ELR (cell line): ENCODE measurements around the gene FTCD.
A peak's percentile ranks its signal among the peaks of the same experiment; 100 is the strongest.
"Not testable (repeated sequence)": the region's sequence is repeated elsewhere in the genome, so short reads cannot be mapped to it uniquely, and the experiment has no call there.

ENCODE experiments used
- DNase-seq: peaks from one replicate; pipeline ENCODE4 v3.0.0-alpha.2; 2015; ENCODE audit warnings: low read depth

Gene FTCD

DNA sequence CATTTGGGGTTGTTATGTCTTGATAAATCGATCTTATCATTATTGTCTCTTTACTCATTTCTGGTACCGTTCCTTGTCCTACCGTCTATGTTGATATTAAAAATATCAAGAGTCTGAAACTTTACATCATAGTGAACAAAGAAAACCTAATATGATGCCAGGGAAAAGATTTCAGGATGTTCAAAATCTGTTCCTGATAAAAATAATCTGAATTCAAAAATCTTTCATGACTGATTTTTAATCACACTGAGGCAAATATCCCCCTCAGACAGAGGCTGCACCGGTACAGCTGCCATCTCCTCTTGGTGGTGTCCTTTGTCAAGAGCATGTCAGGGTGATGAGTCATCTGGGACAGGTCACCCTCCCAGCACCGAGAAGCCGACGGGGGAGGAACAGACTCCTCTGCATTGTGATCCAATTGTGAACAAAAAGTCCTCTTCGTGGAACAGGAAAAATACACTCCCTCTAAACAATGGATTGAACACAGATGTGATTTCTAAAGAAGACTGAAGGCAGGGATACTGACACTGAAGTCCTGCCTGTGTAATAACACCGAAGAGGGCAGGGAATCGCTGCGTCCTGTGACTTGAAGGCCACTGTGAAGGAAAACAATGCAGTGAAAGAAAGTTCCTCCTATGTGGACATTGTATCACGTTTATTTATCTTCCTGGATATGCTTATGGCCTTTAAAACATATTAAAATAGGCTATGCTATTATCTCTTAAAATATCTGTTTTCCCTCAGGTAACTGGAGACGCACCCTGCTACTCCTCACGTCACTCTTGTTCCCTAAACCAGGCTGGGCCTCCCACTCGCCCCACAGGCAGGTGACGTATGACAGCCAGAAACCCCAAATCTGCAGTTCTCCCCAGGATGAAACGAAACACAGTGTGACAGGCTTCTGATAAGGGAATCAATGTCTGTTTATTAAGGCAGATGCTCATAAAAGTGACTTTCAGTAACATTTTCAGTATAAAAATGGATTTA, 33.1 kb upstream of the FTCD start:
- peak; percentile 78 for DNase-seq

DNA sequence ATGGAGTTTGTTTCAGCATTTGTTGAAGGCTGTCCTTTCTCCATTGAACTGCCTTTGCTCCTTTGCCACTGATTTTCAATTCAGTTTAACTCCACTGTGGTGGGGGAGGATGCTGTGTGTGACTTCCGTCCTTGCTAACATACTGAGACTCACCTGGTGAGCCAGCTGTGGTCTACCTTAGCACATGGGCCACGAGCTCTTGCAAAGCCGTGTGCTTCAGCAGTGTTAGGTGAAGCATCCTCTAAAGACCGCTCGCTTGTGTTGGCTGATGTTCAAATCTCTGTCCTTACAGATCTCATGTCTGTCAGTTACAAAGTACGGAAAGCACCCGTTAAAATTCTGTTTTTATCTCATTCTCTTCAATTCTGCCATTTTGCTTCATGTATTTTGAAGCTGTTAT, 32.4 kb upstream of the FTCD start:
- no peak for DNase-seq

DNA sequence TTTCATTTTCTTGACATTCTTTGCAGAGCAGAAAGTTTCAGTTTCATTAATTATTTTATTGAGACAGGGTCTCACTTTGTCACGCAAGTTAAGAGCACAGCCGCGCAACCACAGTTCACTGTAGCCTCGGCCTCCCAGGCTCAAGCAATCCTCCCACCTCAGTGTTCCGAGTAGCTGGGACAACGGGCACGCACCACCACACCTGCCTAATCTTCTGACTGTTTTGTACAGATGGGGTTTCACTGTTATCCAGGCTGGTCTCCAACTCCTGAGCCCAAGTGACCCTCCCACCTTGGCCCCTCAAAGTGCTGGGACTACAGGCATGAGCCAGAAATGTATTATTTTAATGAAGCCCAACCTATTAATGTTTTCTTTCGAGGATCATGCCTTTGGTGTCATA, 31.9 kb upstream of the FTCD start:
- no peak for DNase-seq

DNA sequence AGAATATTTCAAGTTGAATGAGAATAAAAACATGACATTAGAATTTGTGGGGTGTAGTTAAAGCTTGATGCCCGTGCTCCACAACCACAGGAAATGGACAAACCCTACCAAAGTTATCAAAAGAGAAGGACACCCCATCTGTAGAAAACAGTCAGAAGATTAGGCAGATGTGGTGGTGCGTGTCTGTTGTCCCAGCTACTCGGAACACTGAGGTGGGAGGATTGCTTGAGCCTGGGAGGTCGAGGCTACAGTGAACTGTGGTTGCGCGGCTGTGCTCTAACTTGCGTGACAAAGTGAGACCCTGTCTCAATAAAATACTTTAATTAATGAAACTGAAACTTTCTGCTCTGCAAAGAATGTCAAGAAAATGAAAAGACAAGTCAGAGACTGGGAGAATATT, 30.3 kb upstream of the FTCD start:
- no peak for DNase-seq

DNA sequence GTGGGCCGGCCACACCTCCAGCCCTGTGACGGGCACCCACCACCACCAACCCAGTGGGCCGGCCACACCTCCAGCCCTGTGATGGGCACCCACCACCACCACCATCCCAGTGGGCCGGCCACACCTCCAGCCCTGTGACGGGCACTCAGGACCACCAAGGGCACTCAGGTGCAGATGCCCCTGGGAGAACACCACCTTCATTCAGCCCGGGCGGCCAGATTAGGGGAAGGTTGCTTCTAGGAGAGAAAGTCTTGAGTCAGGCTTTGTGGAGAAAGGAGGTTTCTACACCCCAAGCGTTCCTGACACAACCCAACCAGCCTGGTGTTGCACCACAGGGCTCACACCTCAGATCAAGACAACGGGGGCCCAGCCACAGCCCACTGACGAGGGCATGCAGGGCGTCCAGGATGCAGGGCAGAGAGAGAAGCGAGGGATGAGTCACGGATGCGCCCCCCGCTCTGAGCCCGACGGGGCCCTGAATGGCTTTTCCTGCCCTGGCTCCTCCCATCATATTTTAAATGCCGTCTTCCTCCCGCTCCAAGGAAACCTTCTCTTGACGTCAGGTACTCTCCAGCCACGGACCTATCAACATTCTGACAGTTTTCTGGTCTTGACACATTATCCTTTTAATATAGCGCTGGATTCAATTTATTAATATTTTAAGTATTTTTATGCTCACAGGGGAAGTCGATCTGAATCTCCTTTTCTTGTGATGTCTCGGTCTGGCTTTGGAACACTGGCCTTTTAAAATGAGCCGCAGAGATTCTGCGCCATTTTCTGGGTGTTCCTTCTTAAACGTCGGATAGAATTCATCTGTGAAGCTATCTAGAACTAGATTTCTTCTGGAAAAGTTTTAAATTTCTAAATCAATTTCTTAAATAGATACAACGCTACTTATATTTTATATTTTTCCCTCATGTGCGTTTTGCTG, 29.5 kb upstream of the FTCD start:
- DNase-seq, result peak; percentile 68

GRCh38 chr21:46183910-46184624, 28.7 kb upstream of the FTCD start, which contains the start of gene SPATC1L:
Gene SPATC1L, minus strand, starts transcription at chr21:46184459. Its CDS starts 1,643 bp downstream, at chr21:46182816.
- DNase-seq, result peak; percentile 68

GRCh38 chr21:46183337-46183909, 28.0 kb upstream of the FTCD start:
- not testable (repeated sequence) for DNase-seq

- no peak for DNase-seq
Observed at GRCh38 chr21:46182548-46183336, 27.4 kb upstream of the FTCD start.

GRCh38 chr21:46181953-46182547, 26.7 kb upstream of the FTCD start:
- DNase-seq, result no peak

DNA sequence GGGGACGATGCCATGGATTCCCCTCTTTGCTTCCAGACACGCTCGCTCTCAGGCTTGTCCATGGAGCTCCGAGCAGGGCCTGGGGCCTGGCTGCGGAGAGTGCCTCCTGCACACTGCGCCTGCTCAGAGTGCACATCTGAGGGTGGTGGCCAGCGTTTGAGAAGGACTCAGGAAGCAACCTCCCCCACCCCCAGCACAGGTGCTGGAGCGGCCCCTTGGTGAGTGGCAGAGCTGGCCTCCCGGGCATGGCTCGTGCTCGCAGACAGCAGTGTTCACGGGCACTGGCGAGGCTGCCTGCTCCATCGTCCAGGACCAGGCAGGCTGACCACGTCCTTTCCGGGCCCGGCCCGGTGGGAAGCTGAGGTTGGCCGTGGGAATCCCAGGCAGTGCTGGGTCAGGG, 26.1 kb upstream of the FTCD start:
- no peak for DNase-seq

GRCh38 chr21:46180778-46181391, 25.5 kb upstream of the FTCD start:
- no peak for DNase-seq

DNA sequence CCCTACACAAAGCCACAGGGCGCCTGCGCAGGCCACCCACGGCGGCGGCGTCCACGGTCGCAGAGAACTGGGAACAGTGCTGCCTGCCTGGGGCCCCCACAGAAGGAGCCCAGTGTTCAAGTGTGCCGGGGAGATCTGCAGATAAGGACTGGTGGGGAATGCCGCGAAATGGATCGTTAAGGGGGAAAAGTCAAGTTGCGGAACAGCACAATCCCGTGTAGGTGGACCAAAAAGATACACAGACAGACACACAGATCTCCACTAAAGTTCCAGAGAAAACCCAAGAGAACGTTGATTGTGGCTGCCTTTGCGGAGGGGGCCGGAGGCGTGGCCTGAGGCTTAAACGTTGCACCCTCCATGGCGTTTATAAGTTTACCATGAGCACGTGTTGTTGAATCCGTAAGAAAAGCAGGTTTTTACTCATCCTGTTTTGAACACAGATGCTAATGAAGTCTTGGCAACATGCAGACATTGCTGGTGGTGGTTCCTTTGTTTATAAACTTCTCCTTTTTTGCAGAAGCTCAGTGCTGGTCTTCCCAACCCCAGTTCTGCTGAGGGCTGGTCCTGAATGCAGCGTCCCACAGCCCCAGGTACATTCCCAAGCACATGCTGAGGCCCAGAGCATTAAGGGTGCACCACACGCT, 24.8 kb upstream of the FTCD start:
- no peak for DNase-seq

- DNase-seq, result no peak
Observed at GRCh38 chr21:46179708-46180078, 24.3 kb upstream of the FTCD start.

GRCh38 chr21:46178961-46179360, 23.6 kb upstream of the FTCD start:
- DNase-seq, result no peak

DNA sequence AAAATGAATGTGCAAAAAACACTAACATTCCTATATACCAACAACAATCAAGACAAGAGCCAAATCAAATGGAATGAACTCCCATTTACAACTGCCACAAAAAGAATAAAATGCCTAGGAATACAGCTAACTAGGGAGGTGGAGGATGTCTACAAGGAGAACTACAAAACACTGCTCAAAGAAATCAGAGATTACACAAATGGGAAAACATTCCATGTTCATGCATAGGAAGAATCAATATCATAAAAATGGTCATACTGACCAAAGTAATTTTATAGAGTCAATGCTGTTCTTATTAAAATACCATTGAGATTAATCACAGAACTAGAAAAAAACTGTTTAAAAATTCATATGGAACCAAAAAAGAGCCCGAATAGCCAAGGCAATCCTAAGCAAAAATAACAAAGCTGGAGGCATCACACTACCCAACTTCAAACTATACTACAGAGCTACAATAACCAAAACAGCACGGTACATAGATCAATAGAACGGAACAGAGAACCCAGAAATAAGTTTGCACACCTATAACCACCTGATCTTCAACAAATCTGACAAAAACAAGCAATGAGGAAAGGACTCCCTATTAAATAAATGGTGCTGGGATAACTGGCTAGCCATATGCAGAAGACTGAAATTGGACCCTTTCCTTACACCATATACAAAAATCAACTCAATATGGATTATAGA, 21.2 kb upstream of the FTCD start:
- DNase-seq, result not testable (repeated sequence)

DNA sequence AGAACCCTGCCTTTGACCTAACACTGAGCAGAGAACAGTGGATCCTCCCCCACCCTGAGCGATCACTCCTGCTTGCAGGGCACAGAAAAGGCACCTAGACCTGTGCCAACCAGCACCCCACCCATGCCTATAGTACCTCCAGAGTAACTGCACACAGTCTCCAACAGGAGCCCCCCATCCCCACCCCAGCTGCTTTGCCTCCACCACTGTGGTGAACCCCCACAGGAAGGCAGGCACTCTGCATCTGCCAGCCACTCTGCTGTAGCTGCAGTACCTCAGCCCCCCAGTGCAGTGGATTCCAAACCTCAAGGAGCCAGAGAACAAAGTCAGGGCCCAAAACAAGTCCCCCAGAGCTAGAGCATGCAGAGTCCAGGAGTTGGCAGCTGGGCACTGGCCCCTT, 18.2 kb upstream of the FTCD start:
- no peak for DNase-seq

DNA sequence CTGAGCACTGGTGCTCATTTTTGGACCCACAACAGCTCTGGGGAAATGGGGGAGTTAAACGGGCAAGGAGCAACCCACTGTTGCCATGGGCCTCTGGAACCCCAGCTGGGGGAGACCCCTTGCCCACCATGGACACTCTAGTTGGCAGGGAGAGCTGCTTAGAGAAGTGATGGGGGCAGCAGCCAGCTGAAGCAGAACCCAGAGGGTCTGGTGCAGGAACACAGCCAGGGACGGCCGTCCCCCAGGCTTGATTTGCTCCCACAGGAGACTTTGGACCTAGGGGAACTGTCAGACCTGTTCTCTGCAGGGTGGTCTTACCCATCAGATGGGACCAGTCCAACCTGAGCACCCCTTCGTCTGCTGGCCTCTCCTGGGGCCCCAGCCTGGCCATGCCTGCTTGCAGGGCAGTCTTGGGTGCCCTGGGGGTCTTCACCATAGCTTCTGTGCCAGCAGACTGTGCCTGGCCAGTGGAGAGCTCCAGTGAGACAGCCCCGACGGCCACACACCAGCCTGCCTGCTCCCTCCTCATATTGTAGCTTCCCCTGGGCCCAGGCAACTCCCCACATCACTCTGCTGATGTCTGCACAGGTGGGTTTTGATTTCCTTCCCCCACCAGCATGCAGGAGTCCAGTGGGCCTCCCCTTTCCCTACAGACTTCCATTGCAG, 17.6 kb upstream of the FTCD start:
- no peak for DNase-seq
